ENCODE measurements around the gene ROR1.
A peak's percentile ranks its signal among the peaks of the same experiment; 100 is the strongest.

The ROR1 gene

DNA sequence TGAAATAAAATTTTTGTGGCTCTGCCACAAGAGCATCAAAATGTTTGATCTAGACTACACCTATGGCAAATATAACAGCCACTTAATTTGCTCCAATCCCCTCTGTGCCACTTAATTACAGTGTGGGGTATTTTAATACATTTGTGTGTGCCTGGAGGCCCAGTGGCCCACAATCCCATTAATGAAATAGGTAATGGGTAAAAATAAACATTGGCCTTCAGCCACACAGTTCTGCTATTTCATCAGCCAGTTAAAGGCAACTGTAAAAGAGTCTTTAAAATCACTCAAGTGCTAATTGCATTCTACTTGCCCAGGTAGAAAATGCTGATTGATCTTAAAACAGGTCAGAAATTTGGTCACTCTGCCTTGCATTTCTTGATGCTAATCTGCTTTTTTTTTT, 278.0 kb downstream of the ROR1 start:
- DNase-seq (ENCODE audit: low read depth, low spot score), result no peak

DNA sequence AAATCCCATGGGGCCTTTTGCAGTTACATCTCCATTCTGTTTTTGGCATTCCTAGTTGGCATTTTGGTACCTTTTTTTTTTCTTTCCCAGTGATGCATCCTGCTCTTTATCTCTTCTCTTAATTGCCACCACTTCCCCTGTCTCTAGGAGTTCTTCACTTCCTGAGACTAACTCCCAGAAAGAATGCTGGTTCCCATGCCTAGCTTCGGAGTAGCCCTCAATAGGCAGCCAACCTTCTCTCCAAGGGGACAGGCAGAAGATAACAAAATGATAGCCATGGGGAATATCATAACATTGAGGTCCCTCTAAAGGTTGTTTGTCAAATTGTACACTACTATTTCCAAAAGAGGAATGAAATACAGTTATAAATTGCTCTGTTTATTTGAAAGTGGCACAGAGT, 279.0 kb downstream of the ROR1 start:
- DNase-seq (ENCODE audit: low read depth, low spot score), result no peak

DNA sequence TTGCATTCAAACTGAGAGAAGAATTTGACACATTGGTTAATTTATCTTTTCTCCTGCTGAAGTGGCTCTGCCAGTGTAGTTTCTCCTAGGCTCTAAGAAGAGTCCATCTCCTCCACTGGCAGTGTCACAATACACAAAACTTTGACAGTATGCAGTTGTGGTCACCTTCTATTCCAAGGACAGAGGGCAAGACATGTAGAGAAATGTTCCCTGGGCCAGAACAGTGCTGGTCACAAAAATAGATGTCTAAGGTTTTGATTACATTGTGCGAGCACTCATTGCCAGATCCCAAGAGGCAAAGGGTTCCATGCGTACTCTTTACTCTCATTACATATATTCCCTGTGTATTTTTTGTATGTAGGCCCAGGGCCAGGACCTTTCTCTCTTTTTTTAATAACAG, 281.5 kb downstream of the ROR1 start:
- no peak for DNase-seq (ENCODE audit: low read depth, low spot score)

DNA sequence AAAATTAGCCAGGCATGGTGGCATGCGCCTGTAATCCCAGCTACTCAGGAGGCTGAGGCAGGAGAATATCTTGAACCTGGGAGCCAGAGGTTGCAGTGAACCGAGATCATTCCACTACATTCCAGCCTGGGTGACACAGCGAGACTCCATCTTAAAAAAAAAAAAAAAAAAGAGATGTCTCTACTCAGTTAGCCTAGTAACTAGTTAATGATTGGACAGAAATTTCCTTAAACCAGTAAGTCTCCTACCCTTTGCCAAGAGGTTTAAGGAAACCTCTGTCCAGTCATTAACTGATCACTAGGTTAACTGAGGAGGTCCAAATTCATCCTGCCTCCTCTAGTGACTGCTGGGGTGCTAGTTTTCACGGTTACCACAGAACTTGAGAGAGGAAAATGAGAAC, 285.7 kb downstream of the ROR1 start:
- no peak for DNase-seq (ENCODE audit: low read depth, low spot score)

DNA sequence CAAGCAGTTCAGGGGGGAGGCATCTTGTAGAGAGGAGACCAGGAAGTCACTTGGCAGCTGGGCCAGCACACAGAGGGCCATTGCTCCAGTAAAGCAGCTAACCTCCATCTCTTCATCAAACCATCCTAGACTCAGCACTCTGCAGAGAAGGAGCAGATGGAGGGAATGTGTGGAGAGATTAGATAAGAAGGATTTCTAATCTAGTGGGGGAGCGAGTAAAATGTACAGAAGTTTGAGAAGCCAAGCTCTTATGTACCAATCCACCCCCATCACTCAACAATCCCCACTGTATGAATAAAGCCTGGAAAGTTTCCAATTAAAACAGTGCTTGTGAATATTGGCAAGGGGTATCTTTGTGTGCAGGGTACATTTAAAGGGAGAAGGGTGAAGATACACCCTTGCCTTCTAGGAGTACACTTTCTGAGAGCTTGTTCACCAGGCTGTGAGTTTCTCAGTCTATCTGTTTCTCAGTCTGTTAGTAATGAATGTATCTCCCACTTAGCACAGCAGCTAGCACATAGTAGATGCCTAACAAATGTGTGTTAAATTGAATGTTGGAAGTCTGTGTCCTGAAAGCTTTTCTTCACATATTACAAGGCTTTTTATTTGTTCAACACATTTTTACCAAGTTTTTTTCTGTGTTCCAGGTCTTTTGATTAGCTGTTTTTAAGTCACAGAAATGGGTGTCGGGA, 286.9 kb downstream of the ROR1 start:
- DNase-seq (ENCODE audit: low read depth, low spot score), result no peak

DNA sequence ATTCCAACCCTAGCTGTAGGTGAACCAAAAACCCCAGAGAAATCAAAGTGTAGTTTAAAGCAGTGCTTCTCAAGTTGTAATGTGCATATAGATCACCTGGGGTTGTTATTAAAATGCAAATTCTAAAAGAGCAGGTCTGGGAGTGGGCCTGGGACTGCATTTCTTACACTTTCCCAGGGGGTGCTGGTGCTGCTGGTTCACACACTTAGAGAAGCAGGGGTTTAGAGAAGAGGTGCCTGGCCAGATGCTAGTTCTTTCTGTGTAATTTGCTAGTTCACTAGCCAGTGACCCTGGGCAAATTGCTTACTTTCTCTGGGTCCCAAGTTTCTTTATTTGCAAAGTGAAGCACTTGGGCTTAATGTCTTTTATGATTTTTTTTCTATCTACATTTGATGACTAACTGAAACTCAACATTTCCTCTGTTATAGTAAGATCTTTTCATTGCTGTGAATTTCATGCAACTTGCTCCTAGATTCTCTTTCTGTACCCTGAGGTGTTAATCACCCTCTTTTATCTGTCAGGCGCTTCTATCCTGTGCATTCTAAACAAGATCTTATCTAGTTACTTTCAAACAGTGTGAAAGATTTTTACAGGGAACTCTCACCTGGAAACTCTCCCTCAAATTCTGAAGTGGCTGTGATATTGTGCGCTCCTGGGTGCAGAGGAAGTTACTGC, 287.8 kb downstream of the ROR1 start:
- DNase-seq (ENCODE audit: low read depth, low spot score), result peak; percentile 40

DNA sequence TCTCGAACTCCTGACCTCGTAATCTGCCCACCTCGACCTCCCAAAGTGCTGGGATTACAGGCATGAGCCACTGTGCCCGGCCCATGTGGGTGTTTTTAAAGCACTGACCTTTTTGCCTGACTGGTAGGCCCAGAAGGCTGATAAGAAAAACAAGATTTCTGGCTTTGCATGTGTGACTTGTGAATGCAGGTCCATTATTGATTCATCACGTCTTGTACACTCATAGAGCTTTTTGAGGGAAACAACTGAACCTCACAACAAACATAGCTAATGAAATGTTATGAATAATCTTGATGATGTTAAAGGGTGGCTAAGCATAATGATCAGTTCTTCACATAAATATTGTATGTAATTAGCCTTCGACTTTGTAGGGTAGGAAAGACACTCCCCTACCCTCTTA, 288.7 kb downstream of the ROR1 start:
- DNase-seq (ENCODE audit: low read depth, low spot score), result no peak

DNA sequence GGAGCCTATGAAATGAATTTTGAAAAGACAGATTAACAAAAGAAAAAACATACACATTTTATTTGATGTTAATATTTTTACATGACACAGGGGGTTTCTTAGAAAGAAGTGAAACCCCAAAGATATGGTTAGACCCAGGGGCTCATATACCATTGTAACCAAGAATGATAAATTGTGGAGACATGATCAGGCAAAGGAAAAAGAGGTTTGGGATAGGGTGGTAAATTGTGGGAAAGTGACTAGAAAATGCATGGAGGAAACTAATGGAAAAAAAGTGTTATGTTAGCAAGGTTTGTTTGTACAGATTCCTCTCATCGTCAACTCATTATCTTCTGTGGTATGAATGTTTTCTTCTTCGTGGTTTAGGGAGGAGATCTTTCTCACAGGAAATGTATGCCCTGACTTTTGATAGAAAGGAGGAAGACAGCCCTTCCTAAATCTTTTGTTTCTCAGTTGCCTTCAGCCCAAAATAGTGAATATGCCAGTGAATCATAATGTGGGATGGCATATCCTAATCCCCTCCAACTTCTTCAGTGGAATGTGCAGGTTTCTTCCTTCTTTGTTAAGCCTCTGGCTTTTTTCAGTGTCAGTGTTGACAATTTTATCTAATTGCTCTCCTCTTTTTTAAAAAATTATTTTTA, 289.2 kb downstream of the ROR1 start:
- DNase-seq (ENCODE audit: low read depth, low spot score), result no peak

DNA sequence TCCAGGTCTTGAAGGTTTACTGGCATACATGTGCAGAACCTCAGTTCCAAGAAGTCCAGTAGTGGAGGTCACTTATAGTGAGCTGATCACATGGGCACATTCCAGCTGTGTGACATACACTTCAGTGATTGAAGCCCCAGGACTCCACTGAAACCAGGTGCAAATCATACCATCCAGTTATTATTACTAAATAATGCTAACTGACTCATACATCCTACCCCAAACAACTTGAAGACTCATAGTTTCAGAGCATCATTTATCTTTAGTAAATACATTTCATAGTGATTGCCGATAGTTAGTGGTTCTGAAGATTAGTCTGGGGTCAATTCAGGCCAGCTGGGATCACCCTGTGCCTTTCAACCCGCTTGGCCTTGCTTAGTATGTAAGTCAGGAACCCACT, 291.8 kb downstream of the ROR1 start:
- DNase-seq (ENCODE audit: low read depth, low spot score), result no peak

DNA sequence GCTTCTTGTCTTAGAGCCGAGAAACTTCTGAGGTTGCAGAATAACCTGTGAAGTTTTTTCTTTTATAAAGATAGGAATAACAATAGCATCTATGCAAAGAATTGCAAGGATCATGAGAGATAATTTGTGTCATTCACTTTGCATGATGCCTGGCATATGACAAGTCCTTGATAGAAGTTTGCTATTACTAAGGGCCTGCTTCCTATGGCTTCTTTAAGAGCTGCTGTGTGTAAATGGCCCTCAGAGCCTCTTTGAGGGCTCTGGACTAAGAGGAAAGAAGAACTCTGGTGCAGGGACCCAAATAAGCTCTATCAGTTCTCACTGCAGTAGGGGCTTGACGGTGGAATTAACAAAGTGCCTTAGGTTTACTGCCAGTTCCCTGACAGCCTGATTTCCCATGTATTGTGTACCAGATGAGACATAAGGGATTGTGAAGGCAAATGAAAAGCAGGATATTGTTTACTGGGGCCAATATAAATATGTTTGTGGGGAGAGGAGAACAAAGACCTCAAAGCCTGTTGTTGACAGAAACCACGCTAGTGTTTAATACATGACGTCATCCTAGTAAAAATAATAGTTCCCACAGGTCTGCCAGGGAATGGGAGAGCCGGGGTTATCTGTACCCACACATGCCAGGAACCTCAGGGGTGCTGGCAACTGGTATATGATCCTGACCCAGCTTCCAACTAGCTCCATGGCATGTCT, 298.4 kb downstream of the ROR1 start:
- DNase-seq (ENCODE audit: low read depth, low spot score), result no peak

DNA sequence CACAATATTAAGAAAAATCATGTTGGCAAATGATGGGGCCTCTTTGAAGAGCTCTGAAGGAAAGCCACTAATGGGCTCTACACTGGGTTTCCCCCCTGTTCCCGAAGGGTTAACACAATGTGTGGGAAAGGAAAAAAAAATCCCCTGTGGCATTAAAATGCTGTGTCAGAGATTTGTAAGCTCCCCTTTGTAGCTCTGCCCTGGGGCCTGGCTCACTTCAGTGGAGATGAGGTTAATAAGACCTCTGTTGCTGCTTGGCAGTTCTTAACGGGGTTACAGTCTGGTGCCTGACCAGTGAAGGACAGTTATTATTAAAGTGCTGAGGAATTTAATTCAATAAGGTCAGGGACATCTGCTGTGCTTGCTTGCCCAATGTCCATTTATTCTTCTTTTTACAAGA, 299.9 kb downstream of the ROR1 start:
- peak; percentile 25 for DNase-seq (ENCODE audit: low read depth, low spot score)

DNA sequence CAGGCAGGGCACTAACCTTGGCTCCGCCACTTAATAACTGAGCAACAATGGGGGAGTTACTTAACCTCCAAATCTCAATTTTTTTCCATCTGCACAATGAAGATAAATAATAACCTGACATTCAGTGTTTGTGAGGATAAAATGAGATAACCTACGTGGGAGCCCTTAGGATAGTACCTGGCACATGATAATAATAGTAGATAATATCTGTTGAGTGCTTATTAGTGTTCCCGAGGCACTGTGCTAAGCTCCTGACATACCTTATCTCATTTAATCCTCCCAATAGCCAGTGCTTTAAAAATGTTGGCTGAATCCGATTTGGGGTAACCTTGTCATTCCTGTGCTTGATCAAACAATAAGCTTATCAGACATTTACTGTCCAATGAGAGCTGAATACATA, 300.9 kb downstream of the ROR1 start:
- DNase-seq (ENCODE audit: low read depth, low spot score), result no peak

DNA sequence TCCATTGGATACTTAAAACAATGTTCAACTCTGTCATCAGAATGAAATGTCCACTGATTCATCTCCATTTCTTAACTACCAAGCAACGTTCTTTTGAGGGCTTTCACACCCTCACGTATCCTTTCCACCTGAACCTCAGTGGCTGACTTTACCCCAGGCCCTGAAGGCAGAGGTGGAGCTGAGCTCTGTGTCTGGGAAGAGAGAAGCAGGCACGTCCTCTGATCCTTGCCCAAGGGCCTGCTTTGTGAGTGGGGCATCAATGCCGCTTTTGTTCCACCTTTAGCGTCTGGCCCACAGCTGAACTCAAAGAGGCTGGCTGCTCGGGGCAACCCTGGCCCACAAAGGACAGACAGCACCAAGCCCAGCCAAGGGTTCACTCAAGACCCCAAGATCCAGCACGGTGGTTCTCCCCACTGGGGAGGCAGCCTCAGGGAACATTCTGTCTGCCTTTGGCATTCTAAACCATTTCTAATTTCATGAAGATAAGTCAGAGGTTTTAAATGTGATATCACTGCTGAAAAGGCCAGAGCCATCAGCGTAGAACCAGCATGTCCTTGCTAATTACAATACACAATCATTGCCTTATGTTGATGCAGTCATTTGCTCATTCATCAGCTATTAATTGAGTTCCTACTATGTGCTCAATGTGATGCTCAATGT, 303.6 kb downstream of the ROR1 start:
- DNase-seq (ENCODE audit: low read depth, low spot score), result peak; percentile 71

DNA sequence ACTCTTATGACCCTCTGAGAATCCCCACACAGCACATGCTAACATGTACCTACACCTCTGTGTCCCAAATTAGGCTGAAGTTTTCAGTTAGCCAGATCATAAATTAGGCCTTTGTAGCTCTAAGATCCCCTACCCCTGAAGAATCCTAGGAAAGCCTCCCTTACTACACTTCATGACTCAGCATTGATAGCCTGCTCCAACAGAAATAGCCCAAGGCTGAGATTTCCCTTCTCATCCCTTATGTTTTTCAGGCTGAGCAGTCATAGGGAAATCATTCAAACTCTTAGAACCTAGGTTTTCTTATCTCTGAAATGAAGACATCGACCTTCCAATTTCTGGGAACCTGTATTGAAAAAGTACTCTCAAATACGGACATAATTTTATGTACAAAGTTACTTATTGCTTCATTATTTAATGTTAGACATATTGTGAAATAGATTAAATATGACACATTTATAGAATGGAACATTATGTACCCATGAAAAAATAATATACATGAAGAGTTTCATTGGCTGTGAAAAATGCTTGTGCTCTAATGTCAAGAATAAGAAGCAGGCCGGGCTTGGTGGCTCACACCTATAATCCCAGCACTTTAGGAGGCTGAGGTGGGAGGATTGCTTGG, 307.2 kb downstream of the ROR1 start:
- DNase-seq (ENCODE audit: low read depth, low spot score), result no peak

DNA sequence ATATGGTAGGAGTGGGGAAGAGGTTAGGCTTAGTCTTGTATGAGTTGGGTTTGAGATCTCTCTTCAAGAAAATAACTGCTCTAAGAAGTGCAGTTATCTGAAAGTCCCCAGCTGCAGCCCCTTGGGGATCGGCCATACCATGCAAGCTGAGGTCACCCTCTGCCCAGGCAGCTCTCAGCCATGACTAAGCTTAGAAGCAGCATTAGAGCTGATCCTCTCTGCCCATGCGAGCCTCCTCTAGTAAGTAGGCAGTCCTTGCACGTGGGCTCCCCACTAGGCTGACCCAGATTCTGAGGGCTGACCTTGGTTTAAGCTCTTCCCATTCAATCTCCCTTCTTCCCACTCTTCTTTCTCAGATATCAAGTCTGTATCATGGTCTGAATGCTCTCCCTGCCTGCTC, 308.6 kb downstream of the ROR1 start:
- no peak for DNase-seq (ENCODE audit: low read depth, low spot score)

DNA sequence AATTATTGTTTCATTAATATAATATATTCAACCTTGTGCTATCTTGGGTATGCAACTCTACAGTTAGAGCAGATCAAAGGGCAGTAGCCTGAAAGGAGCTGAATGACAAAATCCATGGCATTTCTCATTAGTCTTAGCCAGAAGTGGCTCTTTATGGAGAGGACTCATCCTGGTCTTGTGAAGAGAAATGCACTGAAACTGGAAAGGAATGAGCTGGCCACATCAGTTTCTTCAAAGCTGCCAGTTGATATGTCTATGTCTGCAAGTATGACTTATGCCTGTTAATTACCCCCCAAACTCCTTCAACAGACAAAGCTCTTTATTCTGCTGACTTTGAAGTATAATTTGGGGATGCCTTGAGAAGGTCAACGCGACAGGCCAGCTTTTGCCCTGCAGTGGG, 310.6 kb downstream of the ROR1 start:
- DNase-seq (ENCODE audit: low read depth, low spot score), result no peak

DNA sequence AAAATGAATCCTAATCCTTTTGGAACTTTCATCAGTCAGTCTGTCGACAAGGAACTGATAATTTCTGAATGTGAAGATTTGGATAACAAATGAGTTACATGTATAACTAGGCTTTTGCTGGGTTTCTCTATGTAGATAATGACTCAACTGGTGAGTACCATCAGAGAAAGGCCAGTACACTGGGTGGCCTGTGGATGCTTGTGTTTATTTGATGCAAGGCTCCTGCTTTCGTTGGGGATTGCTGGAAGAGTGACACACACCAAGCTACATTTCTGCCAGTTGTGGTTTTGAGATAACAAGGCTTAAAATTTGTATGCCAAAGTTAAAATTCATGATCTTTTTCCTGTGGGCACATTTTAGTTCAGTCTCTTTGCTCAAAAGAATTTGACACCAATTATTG, 314.0 kb downstream of the ROR1 start:
- DNase-seq (ENCODE audit: low read depth, low spot score), result no peak

DNA sequence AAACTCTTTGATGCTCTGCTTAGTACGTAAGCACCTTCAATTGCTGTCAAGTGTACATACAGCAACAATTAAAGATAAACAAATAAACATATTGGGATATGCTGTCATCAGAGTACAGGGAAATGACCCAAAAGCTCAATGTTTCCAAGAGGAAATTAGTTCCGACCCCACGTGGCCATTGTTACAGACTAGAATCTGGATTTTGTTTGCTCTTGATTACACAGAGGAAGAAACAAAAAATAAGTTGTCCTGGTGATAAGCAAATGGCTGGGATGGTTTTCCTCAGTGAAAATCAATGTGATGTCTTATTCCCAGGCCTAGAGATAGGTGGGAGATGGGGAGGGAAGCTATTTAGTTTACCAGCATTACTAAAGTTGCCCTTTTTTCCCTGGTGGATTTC, 316.6 kb downstream of the ROR1 start:
- DNase-seq (ENCODE audit: low read depth, low spot score), result no peak

DNA sequence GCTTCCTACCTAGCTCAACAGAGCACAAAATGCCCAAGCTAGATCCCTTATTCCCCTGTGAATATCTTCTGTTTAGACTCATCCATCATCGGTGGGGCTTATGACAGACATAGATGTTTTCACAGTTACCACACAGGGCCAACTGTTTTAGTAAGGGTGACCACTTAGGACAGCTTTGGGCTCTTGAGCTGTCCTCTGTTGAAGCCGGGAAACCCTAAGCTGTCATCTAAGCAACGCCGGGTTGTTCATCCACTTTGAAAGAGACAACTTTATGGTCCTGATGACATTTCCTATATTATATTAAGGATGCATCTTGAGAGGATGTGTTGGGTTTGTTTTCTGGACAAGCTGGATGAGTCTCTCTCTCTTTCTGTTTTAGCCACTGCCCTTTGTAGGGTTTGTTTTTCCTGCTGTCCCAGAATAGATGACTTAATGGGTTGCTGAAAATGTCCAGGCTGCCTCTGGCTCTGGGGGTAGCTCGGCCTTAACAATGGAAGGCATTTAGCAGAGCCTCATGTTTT, 319.1 kb downstream of the ROR1 start:
- peak; percentile 27 for DNase-seq (ENCODE audit: low read depth, low spot score)

DNA sequence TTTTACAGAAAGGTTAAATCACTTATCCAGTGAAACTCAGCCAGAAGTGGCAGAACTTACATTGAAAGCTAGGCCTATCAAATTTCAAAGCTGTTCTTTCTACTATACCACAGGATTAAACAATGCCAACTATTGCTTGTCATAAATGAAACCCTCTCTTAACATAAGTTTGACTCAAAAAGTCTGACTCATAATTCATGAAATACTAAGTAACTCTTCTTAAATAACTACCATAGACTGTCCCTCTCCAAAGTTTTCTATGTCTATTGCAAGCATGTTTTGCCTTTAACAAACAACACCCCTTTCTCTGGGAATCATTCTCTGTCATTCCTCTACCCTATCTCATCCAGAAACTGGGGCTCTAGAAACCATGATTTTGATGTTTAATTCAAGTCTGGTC, 320.1 kb downstream of the ROR1 start:
- DNase-seq (ENCODE audit: low read depth, low spot score), result no peak

DNA sequence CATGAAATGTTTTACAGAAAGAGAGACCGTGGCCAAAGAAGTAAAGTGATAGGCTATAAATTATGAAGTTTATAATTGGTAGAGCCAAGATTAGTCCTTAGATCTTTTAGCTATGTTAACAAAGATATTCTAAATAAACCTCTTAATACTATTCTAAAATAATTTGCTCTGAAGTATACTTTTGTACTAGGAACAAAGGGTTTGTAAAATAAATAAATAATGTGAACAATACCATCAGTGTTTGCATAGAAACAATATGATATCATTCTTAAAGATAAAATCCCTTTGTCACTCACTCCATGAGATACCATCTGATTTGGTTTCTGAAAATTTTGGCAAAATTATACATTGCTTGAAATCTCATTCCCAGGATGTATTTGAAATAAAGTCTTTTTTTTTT, 322.0 kb downstream of the ROR1 start:
- no peak for DNase-seq (ENCODE audit: low read depth, low spot score)
